ENCODE measurements around the gene NCAM1. TPM values are rescaled to one million over a fixed set of nuclear protein-coding genes. Genes with fewer than 3 reads are reported as not detected.
A peak's percentile ranks its signal among the peaks of the same experiment; 100 is the strongest.

NCAM1 gene
- total RNA-seq, 4 donors from 2014 or later, result 94.8 to 195 (median 150) TPM

DNA sequence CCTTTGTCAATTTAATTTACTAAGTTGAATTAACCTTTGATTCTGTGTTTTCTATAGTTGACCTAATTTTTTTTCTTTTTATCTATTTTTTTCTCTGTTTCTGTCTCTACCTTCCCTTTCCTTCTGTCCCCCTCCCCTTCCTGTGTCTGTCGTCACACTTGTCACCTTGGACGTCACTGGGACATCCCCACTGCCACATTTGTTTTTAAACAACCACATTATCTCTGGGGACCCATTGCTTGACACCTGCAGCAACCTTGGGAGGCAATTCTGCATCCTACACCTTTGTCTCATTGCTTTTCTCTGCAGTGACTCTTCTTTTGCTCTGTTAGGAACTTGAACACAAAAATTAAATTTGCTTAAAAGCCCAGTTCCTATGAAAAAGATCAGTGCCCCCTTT lies 301.4 kb downstream of the NCAM1 start:
- no peaks in the 10 kb centered on the region for H3K9me3 ChIP-seq
- no peak overlapping the region for H3K4me3 ChIP-seq (replicated peaks in 1 of 3)
- intact Hi-C loops (cut with DNase I), result no loop called here
- H3K4me1 ChIP-seq, result peaks cover 6 to 27% of the 10 kb centered on the region in 2 donors
- WGBS, 2 donors, result 72 to 79% methylated on average over 2 of the region's 2 CpGs
- H3K27ac ChIP-seq, result peak overlapping the region in 2 of 3 donors; percentile 8 to 63
- no peaks in the 10 kb centered on the region for H3K27me3 ChIP-seq
- H3K36me3 ChIP-seq, result no peaks in the 10 kb centered on the region
- TF ChIP-seq POLR2A (IDR thresholded peaks at IDR 0.05) (no peak), CTCF (IDR thresholded peaks at IDR 0.05) (no peak)
- DNase-seq, result no peak

DNA sequence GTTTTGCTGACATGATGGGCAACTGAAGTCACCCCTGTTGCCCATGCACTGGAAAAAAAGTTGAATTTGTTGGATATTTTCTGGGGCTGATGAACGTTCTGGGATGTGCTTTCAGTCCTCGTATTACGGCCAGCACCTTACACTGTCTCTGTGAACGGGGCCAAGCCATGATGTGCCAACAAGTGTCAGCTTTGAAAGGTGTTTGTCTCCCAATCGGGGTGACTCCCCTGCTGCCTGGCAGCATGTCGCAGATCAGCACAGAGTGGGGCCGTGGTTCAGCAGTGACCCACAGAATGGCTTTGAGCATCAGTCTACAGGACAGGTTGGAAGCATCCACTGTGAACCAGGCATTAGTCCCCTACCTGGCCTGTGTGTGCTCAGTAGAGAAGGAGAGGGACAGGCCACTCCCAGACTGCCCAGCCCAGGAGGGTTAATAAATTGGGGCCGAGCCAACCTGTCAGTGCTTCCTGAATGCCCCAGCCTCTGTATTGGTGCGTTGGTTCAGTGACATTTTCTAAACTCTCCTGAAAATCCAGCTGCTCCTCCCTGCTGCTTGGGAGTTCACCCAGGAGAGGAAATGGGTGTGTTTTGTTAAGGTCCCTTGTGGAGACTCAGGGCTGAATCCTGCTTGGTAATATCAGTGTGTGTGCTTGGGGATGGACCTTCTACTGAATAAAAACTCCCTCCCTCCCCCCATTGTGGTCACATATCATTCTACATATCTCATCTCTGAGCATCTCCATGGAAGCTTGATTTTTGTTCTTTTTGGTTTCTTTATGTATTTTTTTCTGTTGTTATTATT lies 302.4 kb downstream of the NCAM1 start:
- Histone ChIP-seq H3K9me3 (no peaks in the 10 kb centered on the region), H3K27ac (peak overlapping the region in 1 of 3 donors; percentile 49), H3K36me3 (no peaks in the 10 kb centered on the region), H3K4me3 (replicated peaks in 1 of 3) (no peak overlapping the region), H3K4me1 (peaks cover 6 to 27% of the 10 kb centered on the region in 2 donors), H3K27me3 (no peaks in the 10 kb centered on the region)
- 43 to 60% methylated on average over 9 of the region's 9 CpGs for WGBS, 2 donors
- DNase-seq, result peak; percentile 61 to 62
- intact Hi-C loops (cut with DNase I), result no loop called here
- TF ChIP-seq POLR2A (IDR thresholded peaks at IDR 0.05) (no peak), CTCF (IDR thresholded peaks at IDR 0.05) (no peak)

GRCh38 chr11:113265362-113265761 lies 304.1 kb downstream of the NCAM1 start:
- Histone ChIP-seq H3K36me3 (peaks cover 0 to 3% of the 10 kb centered on the region in 2 donors), H3K4me3 (replicated peaks in 1 of 3) (no peak overlapping the region), H3K27ac (no peak overlapping the region), H3K9me3 (no peaks in the 10 kb centered on the region), H3K27me3 (no peaks in the 10 kb centered on the region), H3K4me1 (peaks cover 6 to 27% of the 10 kb centered on the region in 2 donors)
- intact Hi-C loops (cut with DNase I), result no loop called here
- TF ChIP-seq CTCF (IDR thresholded peaks at IDR 0.05), result no peak
- TF ChIP-seq POLR2A (IDR thresholded peaks at IDR 0.05), result no peak
- no peak for DNase-seq
- WGBS, 2 donors, result 76 to 88% methylated on average over 2 of the region's 2 CpGs

GRCh38 chr11:113267493-113267892 lies 306.3 kb downstream of the NCAM1 start:
- 85 to 95% methylated on average over 7 of the region's 7 CpGs for WGBS, 2 donors
- H3K27me3 ChIP-seq, result no peaks in the 10 kb centered on the region
- no peak for TF ChIP-seq POLR2A (IDR thresholded peaks at IDR 0.05)
- no peak for TF ChIP-seq CTCF (IDR thresholded peaks at IDR 0.05)
- H3K27ac ChIP-seq, result no peak overlapping the region
- intact Hi-C loops (cut with DNase I), result no loop called here
- peaks cover 6 to 22% of the 10 kb centered on the region in 2 donors for H3K4me1 ChIP-seq
- DNase-seq, result no peak
- peaks cover 3 to 11% of the 10 kb centered on the region in 2 donors for H3K36me3 ChIP-seq
- H3K4me3 ChIP-seq (replicated peaks in 1 of 3), result no peak overlapping the region
- H3K9me3 ChIP-seq, result no peaks in the 10 kb centered on the region

GRCh38 chr11:113269096-113269495 lies 307.9 kb downstream of the NCAM1 start:
- H3K27me3 ChIP-seq, result no peaks in the 10 kb centered on the region

More at GRCh38 chr11:113269096-113269495, 307.9 kb downstream of the NCAM1 start:
- Histone ChIP-seq H3K4me3 (replicated peaks in 1 of 3) (no peak overlapping the region), H3K4me1 (peaks cover 0 to 7% of the 10 kb centered on the region in 2 donors), H3K36me3 (peaks cover 7 to 16% of the 10 kb centered on the region in 2 donors), H3K27ac (no peak overlapping the region), H3K9me3 (no peaks in the 10 kb centered on the region)
- 95 to 96% methylated on average over 2 of the region's 2 CpGs for WGBS, 2 donors
- DNase-seq, result no peak
- no peak for TF ChIP-seq CTCF (IDR thresholded peaks at IDR 0.05)
- TF ChIP-seq POLR2A (IDR thresholded peaks at IDR 0.05), result no peak
- intact Hi-C loops (cut with DNase I), result no loop called here

All from thyroid gland (tissue), 4 donors.